ENCODE results near the gene TANGO2. TPM values are rescaled to one million over a fixed set of nuclear protein-coding genes. Genes with fewer than 3 reads are reported as not detected.
A peak's percentile ranks its signal among the peaks of the same experiment; 100 is the strongest.

TANGO2 gene
- total and polyA plus RNA-seq, 2 of the 8 experiments (the other 6 are each of a cell fraction or from before 2014, with no cell fraction given), result 10.1 to 18.4 TPM

GRCh38 chr22:19978748-19979147, 42.2 kb upstream of the TANGO2 start:
- DNase-seq (ENCODE audit: low read depth in 1 of 2, low spot score in 2 of 2) (no peak), FAIRE-seq (no peak)
- H3K27me3 ChIP-seq (replicated peaks in 1 of 4; ENCODE audit: control insufficient read depth in 3 of 4, extremely low read depth in 1 of 4, insufficient read depth in 3 of 4, low read length in 3 of 4), result no peaks in the 10 kb centered on the region
- TF ChIP-seq TCF12 (IDR thresholded peaks at IDR 0.05; ENCODE audit: low read depth, low read length) (no peak), ZNF274 (IDR thresholded peaks at IDR 0.05; ENCODE audit: borderline replicate concordance, extremely low read depth, low read length) (no peak), GABPA (IDR thresholded peaks at IDR 0.05; ENCODE audit: borderline replicate concordance, insufficient read depth, low read length) (no peak), BACH1 (IDR thresholded peaks at IDR 0.05; ENCODE audit: low read length) (no peak), CHD1 (IDR thresholded peaks at IDR 0.05; ENCODE audit: low read depth, low read length) (no peak), SUZ12 (IDR thresholded peaks at IDR 0.05; ENCODE audit: low read length) (no peak)
- peaks cover 2 to 36% (median 9%) of the 10 kb centered on the region in 4 experiments; a peak in 7 of 8 replicates for H3K36me3 ChIP-seq (ENCODE audit: control insufficient read depth in 2 of 4, insufficient read depth in 4 of 4, low read length in 3 of 4)
- H3K4me3 ChIP-seq (ENCODE audit: extremely low read depth in 1 of 4, insufficient read depth in 2 of 4, low read depth in 3 of 4, low read length in 4 of 4), result no peak overlapping the region
- no peak overlapping the region for H3K27ac ChIP-seq (ENCODE audit: low read depth, low read length)
- no peak overlapping the region for H3K4ac ChIP-seq (replicated peaks; ENCODE audit: insufficient read length, low read depth, low read length)
- peaks cover 8% of the 10 kb centered on the region for H3K79me1 ChIP-seq (ENCODE audit: low read depth, low read length)
- no peak overlapping the region for H2BK120ac ChIP-seq (replicated peaks; ENCODE audit: low read depth, low read length)
- H3K9ac ChIP-seq (replicated peaks in 1 of 4; ENCODE audit: extremely low read depth in 1 of 4, low read depth in 3 of 4, low read length in 3 of 4), result no peak overlapping the region
- H4K20me1 ChIP-seq (replicated peaks in 1 of 2; ENCODE audit: control insufficient read depth in 1 of 2, insufficient read depth in 2 of 2, low read length in 2 of 2), result peaks cover 6 to 25% of the 10 kb centered on the region in 2 experiments
- H3K4me1 ChIP-seq (replicated peaks in 1 of 4; ENCODE audit: control insufficient read depth in 3 of 4, insufficient read depth in 4 of 4, low read length in 3 of 4), result peaks cover 3 to 15% (median 13%) of the 10 kb centered on the region in 4 experiments; a peak in 6 of 7 replicates
- no peak overlapping the region for H3K18ac ChIP-seq (ENCODE audit: extremely low read depth, low read length)
- H3K79me2 ChIP-seq (ENCODE audit: control insufficient read depth in 1 of 2, insufficient read depth in 2 of 2, low read length in 2 of 2), result no peaks in the 10 kb centered on the region; a peak in 1 of 4 replicates
- POLR2A ChIA-PET (ENCODE audit: partially characterized antibody), result interaction anchor here (0.7 to 1.3 kb wide), 3 partner anchors 13 to 134 kb away, joined by 3 read pairs; no protein-coding TSS in a partner anchor
- no peak overlapping the region for H2AK5ac ChIP-seq (ENCODE audit: low read depth, low read length)
- H2BK12ac ChIP-seq (ENCODE audit: low read depth, low read length), result no peak overlapping the region
- H2BK20ac ChIP-seq (ENCODE audit: low read length), result no peak overlapping the region
- 0 out of 2 replicates have a peak overlapping the region, but pooled peaks have one; percentile 53 for H4K8ac ChIP-seq (ENCODE audit: extremely low read depth, insufficient read depth, low read length)
- no peak overlapping the region for H2BK5ac ChIP-seq (ENCODE audit: low read depth, low read length)
- no peaks in the 10 kb centered on the region for H3K9me3 ChIP-seq (ENCODE audit: insufficient read depth in 2 of 2, low read depth in 1 of 2, low read length in 1 of 2)
- H3K23me2 ChIP-seq (ENCODE audit: low read depth, low read length), result no peaks in the 10 kb centered on the region; the same call in 1 of the 2 replicates
- no peak overlapping the region for H3K56ac ChIP-seq (replicated peaks; ENCODE audit: insufficient read length, low read depth, low read length)
- no peak overlapping the region for H4K5ac ChIP-seq (ENCODE audit: insufficient read length, low read depth, low read length)
- CTCF ChIA-PET (ENCODE audit: partially characterized antibody), result interaction anchor here (0.8 to 2.6 kb wide), 8 partner anchors 8 to 114 kb away, joined by 3 to 20 read pairs (median 4); no protein-coding TSS in a partner anchor
- no peak overlapping the region for H3K23ac ChIP-seq (ENCODE audit: insufficient read length)
- H2AFZ ChIP-seq (ENCODE audit: low read length), result no peak overlapping the region
- no peak overlapping the region for H3K14ac ChIP-seq (ENCODE audit: insufficient read length)
- H2BK15ac ChIP-seq (ENCODE audit: low read length), result no peak overlapping the region
- WGBS, 2 experiments (ENCODE audit: extremely low coverage in 1 of 2, insufficient coverage in 1 of 2, insufficient read length in 1 of 2, insufficient replicate concordance in 2 of 2, low coverage in 1 of 2, low lambda C conversion rate in 2 of 2, missing lambda C conversion rate in 1 of 2), result 91% methylated on average over 17 of the region's 17 CpGs; no CpG with 5 or more reads in 1 of the 2 experiments
- no peak overlapping the region for H4K91ac ChIP-seq (replicated peaks; ENCODE audit: insufficient read length, low read length)
- H3K4me2 ChIP-seq (ENCODE audit: insufficient read depth in 1 of 2, low read depth in 2 of 2, low read length in 2 of 2), result no peak overlapping the region

Data from H1 (cell line).